Activated CD8-positive, alpha-beta memory T cell treated with anti-CD3 and anti-CD28 coated beads, Interleukin-2, amount 10 ng/mL, durations not matched to agents 7 days and 5 days (primary cell): ENCODE results near the gene ZBTB20. TPM values are rescaled to one million over a fixed set of nuclear protein-coding genes. Genes with fewer than 3 reads are reported as not detected.

Experiments used
- ATAC-seq: fragments of 150-1000 bp; cut with Tn5 transposase; one replicate; pipeline ENCODE4 v1.10.0; 2021; ENCODE audit warnings: moderate library complexity
- CTCF ChIA-PET: fragments of 350-600 bp; sonication (Branson Sonifier 250); formaldehyde crosslinking; loops from one replicate; lab custom pipeline; 2021; ENCODE audit warnings: antibody characterized with exemption; lab: Charles Lee
- DNase-seq: peaks from one replicate; pipeline ENCODE4 v3.0.0-alpha.2; 2020
- H3K27ac Mint-ChIP-seq: one replicate; pipeline ENCODE4 v1.8.0; 2021; ENCODE audit warnings: mild to moderate bottlenecking, mixed read lengths
- H3K27me3 Mint-ChIP-seq: one replicate; pipeline ENCODE4 v1.8.0; 2021; ENCODE audit warnings: mixed read lengths
- H3K36me3 Mint-ChIP-seq: one replicate; pipeline ENCODE4 v1.8.0; 2021; ENCODE audit warnings: mild to moderate bottlenecking, mixed read lengths
- H3K4me1 Mint-ChIP-seq: one replicate; pipeline ENCODE4 v1.8.0; 2021; ENCODE audit warnings: mixed read lengths
- H3K4me3 Mint-ChIP-seq: one replicate; pipeline ENCODE4 v1.8.0; 2021; ENCODE audit warnings: mild to moderate bottlenecking, moderate library complexity, mixed read lengths
- H3K9me3 Mint-ChIP-seq: one replicate; pipeline ENCODE4 v1.8.0; 2022; ENCODE audit warnings: low read depth, mixed read lengths
- total RNA-seq, 2 experiments: library from RNA; stranded (reverse); gene quantifications; one replicate each; pipeline ENCODE4 v1.2.3, GENCODE V29; 2021

The ZBTB20 gene
- total RNA-seq, 2 experiments from 2014 or later, result 5.6 to 10.2 TPM

- Mint-ChIP-seq H3K27ac (no peak overlapping the region), H3K4me3 (no peak overlapping the region), H3K4me1 (peaks cover 9% of the 10 kb centered on the region), H3K36me3 (peaks cover 4% of the 10 kb centered on the region), H3K27me3 (no peaks in the 10 kb centered on the region), H3K9me3 (no peaks in the 10 kb centered on the region)
- ATAC-seq (no peak), DNase-seq (no peak)
- CTCF ChIA-PET, result no interaction called here
Measured at GRCh38 chr3:114476511-114476910, 670.6 kb downstream of the ZBTB20 start.

GRCh38 chr3:114471478-114471877 lies 675.6 kb downstream of the ZBTB20 start:
- no peak overlapping the region for H3K4me3 Mint-ChIP-seq
- no peak overlapping the region for H3K27ac Mint-ChIP-seq
- no peaks in the 10 kb centered on the region for H3K9me3 Mint-ChIP-seq
- no peaks in the 10 kb centered on the region for H3K4me1 Mint-ChIP-seq
- no peaks in the 10 kb centered on the region for H3K27me3 Mint-ChIP-seq
- DNase-seq (no peak), ATAC-seq (no peak)
- CTCF ChIA-PET, result no interaction called here
- H3K36me3 Mint-ChIP-seq, result no peaks in the 10 kb centered on the region

- Mint-ChIP-seq H3K4me3 (no peak overlapping the region), H3K9me3 (no peaks in the 10 kb centered on the region), H3K36me3 (no peaks in the 10 kb centered on the region), H3K27ac (no peak overlapping the region), H3K4me1 (peaks cover 3% of the 10 kb centered on the region), H3K27me3 (no peaks in the 10 kb centered on the region)
- no peak for DNase-seq
- ATAC-seq, result no peak
- CTCF ChIA-PET, result interaction anchor here (0.7 kb wide), 2 partner anchors 11 to 284 kb away, joined by 3 read pairs; no protein-coding TSS in a partner anchor
Measured at GRCh38 chr3:114469070-114469469, 678.0 kb downstream of the ZBTB20 start.

GRCh38 chr3:114466816-114467215 lies 680.3 kb downstream of the ZBTB20 start:
- H3K9me3 Mint-ChIP-seq, result no peaks in the 10 kb centered on the region
- no peaks in the 10 kb centered on the region for H3K36me3 Mint-ChIP-seq
- CTCF ChIA-PET, result no interaction called here
- H3K27ac Mint-ChIP-seq, result no peak overlapping the region
- no peak for DNase-seq
- H3K4me3 Mint-ChIP-seq, result no peak overlapping the region
- H3K27me3 Mint-ChIP-seq, result no peaks in the 10 kb centered on the region
- ATAC-seq, result no peak
- H3K4me1 Mint-ChIP-seq, result peaks cover 3% of the 10 kb centered on the region

- Mint-ChIP-seq H3K4me1 (peaks cover 3% of the 10 kb centered on the region), H3K36me3 (no peaks in the 10 kb centered on the region), H3K4me3 (no peak overlapping the region), H3K27ac (no peak overlapping the region), H3K9me3 (no peaks in the 10 kb centered on the region), H3K27me3 (no peaks in the 10 kb centered on the region)
- CTCF ChIA-PET, result no interaction called here
- DNase-seq (no peak), ATAC-seq (no peak)
Measured at GRCh38 chr3:114466251-114466650, 680.8 kb downstream of the ZBTB20 start.

GRCh38 chr3:114464548-114464947 lies 682.5 kb downstream of the ZBTB20 start:
- H3K36me3 Mint-ChIP-seq, result no peaks in the 10 kb centered on the region
- no peak overlapping the region for H3K4me3 Mint-ChIP-seq
- peaks cover 3% of the 10 kb centered on the region for H3K4me1 Mint-ChIP-seq
- no peak for DNase-seq
- CTCF ChIA-PET, result no interaction called here
- H3K27me3 Mint-ChIP-seq, result no peaks in the 10 kb centered on the region
- no peak for ATAC-seq
- no peaks in the 10 kb centered on the region for H3K9me3 Mint-ChIP-seq
- no peak overlapping the region for H3K27ac Mint-ChIP-seq

GRCh38 chr3:114462750-114463149 lies 684.3 kb downstream of the ZBTB20 start:
- Mint-ChIP-seq H3K27me3 (no peaks in the 10 kb centered on the region), H3K4me1 (peaks cover 3% of the 10 kb centered on the region), H3K4me3 (no peak overlapping the region), H3K36me3 (no peaks in the 10 kb centered on the region), H3K9me3 (no peaks in the 10 kb centered on the region), H3K27ac (no peak overlapping the region)
- CTCF ChIA-PET, result interaction anchor here (1.1 to 1.3 kb wide), 2 partner anchors 27 to 172 kb away, joined by 3 read pairs; no protein-coding TSS in a partner anchor
- DNase-seq (no peak), ATAC-seq (no peak)

GRCh38 chr3:114460459-114460858 lies 686.6 kb downstream of the ZBTB20 start:
- Mint-ChIP-seq H3K27ac (no peak overlapping the region), H3K4me1 (peaks cover 3% of the 10 kb centered on the region), H3K9me3 (no peaks in the 10 kb centered on the region), H3K27me3 (no peaks in the 10 kb centered on the region), H3K4me3 (no peak overlapping the region), H3K36me3 (no peaks in the 10 kb centered on the region)
- DNase-seq (no peak), ATAC-seq (no peak)
- CTCF ChIA-PET, result interaction anchor here (1.3 kb wide), 1 partner anchor 15 kb away, joined by 3 read pairs; no protein-coding TSS in a partner anchor

- no peaks in the 10 kb centered on the region for H3K36me3 Mint-ChIP-seq
- DNase-seq (no peak), ATAC-seq (no peak)
- no peaks in the 10 kb centered on the region for H3K9me3 Mint-ChIP-seq
- H3K4me1 Mint-ChIP-seq, result peaks cover 2% of the 10 kb centered on the region
- no peak overlapping the region for H3K27ac Mint-ChIP-seq
- CTCF ChIA-PET, result no interaction called here
- peaks cover 3% of the 10 kb centered on the region for H3K27me3 Mint-ChIP-seq
- no peak overlapping the region for H3K4me3 Mint-ChIP-seq
Measured at GRCh38 chr3:114456742-114457141, 690.3 kb downstream of the ZBTB20 start.

GRCh38 chr3:114455432-114455831 lies 691.7 kb downstream of the ZBTB20 start:
- DNase-seq, result no peak
- ATAC-seq, result no peak
- no peak overlapping the region for H3K27ac Mint-ChIP-seq
- CTCF ChIA-PET, result no interaction called here
- H3K4me1 Mint-ChIP-seq, result peaks cover 2% of the 10 kb centered on the region
- no peaks in the 10 kb centered on the region for H3K9me3 Mint-ChIP-seq
- H3K27me3 Mint-ChIP-seq, result peaks cover 7% of the 10 kb centered on the region
- H3K36me3 Mint-ChIP-seq, result no peaks in the 10 kb centered on the region
- H3K4me3 Mint-ChIP-seq, result no peak overlapping the region

GRCh38 chr3:114454551-114455251 lies 692.4 kb downstream of the ZBTB20 start:
- no peaks in the 10 kb centered on the region for H3K9me3 Mint-ChIP-seq
- no peak overlapping the region for H3K4me3 Mint-ChIP-seq
- no peak for DNase-seq
- peaks cover 7% of the 10 kb centered on the region for H3K27me3 Mint-ChIP-seq
- no peaks in the 10 kb centered on the region for H3K36me3 Mint-ChIP-seq
- peaks cover 2% of the 10 kb centered on the region for H3K4me1 Mint-ChIP-seq
- no peak for ATAC-seq
- CTCF ChIA-PET, result no interaction called here
- H3K27ac Mint-ChIP-seq, result no peak overlapping the region

- H3K27me3 Mint-ChIP-seq, result peaks cover 7% of the 10 kb centered on the region
- CTCF ChIA-PET, result no interaction called here
- DNase-seq (no peak), ATAC-seq (no peak)
- no peak overlapping the region for H3K4me3 Mint-ChIP-seq
- no peaks in the 10 kb centered on the region for H3K36me3 Mint-ChIP-seq
- no peak overlapping the region for H3K27ac Mint-ChIP-seq
- H3K4me1 Mint-ChIP-seq, result peaks cover 2% of the 10 kb centered on the region
- no peaks in the 10 kb centered on the region for H3K9me3 Mint-ChIP-seq
Measured at GRCh38 chr3:114453361-114453780, 693.7 kb downstream of the ZBTB20 start.

GRCh38 chr3:114452937-114453336 lies 694.2 kb downstream of the ZBTB20 start:
- H3K4me3 Mint-ChIP-seq, result no peak overlapping the region
- DNase-seq (no peak), ATAC-seq (no peak)
- H3K27ac Mint-ChIP-seq, result no peak overlapping the region
- peaks cover 2% of the 10 kb centered on the region for H3K4me1 Mint-ChIP-seq
- peaks cover 7% of the 10 kb centered on the region for H3K27me3 Mint-ChIP-seq
- no peaks in the 10 kb centered on the region for H3K36me3 Mint-ChIP-seq
- CTCF ChIA-PET, result no interaction called here
- H3K9me3 Mint-ChIP-seq, result no peaks in the 10 kb centered on the region

GRCh38 chr3:114452256-114452655 lies 694.8 kb downstream of the ZBTB20 start:
- Mint-ChIP-seq H3K4me3 (no peak overlapping the region), H3K4me1 (peaks cover 2% of the 10 kb centered on the region), H3K27ac (no peak overlapping the region), H3K9me3 (no peaks in the 10 kb centered on the region), H3K27me3 (peaks cover 7% of the 10 kb centered on the region), H3K36me3 (no peaks in the 10 kb centered on the region)
- no peak for DNase-seq
- CTCF ChIA-PET, result no interaction called here
- no peak for ATAC-seq
